GM19025 (cell line): Measurements from ENCODE around the gene UBE2G2.

ENCODE experiments used
- ATAC-seq: cut with Tn5 transposase; IDR thresholded peaks from one replicate; pipeline ENCODE4 v1.9.1; 2021; ENCODE audit warnings: mild to moderate bottlenecking, low read depth, moderate library complexity; ENCODE audit not compliant: unreplicated experiment

Gene UBE2G2

DNA sequence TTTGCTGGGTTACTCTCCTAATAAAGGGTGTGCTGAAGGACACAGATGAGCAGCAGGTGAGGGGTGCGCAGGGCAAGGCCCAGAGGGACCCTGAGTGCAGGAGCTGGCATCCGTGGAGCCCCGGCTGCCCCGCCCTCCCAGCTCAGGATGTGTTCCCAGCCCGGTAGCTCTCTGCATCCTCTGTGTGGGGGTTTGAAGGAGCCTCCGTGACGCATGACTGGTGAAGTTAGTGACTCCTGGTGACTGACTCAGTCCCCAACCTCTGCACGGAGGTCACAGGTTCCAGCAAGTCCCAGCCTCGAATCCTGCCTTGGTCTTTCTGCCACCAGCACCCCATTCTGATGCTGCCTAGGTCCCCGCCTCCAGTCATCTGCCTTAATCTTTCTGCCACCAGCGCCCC, 68.7 kb downstream of the UBE2G2 start:
- ATAC-seq, result no peak

- no peak for ATAC-seq
Measured at GRCh38 chr21:44732263-44732662, 69.4 kb downstream of the UBE2G2 start.

- ATAC-seq, result no peak
Measured at GRCh38 chr21:44730951-44731579, 70.6 kb downstream of the UBE2G2 start.

DNA sequence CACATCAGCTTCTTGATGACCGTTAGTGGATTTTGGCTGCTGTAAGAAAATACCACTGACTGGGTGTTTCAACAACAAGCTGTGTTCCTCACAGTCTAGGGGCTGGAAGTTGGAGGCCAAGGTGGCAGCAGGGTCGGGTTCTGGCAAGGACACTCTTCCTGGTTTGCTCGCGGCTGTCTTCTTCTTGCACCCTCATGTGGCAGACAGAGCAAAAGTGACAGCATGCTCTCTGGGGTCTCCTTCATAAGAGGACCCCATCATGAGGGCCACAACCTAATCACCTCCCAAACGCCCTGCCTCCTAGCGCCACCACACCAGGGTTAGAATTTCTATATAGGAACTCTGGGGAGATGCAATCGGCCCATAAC, 71.6 kb downstream of the UBE2G2 start:
- no peak for ATAC-seq

- ATAC-seq, result no peak
Measured at GRCh38 chr21:44729336-44730027, 72.1 kb downstream of the UBE2G2 start.

- no peak for ATAC-seq
Measured at GRCh38 chr21:44728716-44729115, 72.9 kb downstream of the UBE2G2 start.

- no peak for ATAC-seq
Measured at GRCh38 chr21:44727757-44728156, 73.9 kb downstream of the UBE2G2 start.

GRCh38 chr21:44727321-44727720, 74.3 kb downstream of the UBE2G2 start:
- ATAC-seq, result no peak

DNA sequence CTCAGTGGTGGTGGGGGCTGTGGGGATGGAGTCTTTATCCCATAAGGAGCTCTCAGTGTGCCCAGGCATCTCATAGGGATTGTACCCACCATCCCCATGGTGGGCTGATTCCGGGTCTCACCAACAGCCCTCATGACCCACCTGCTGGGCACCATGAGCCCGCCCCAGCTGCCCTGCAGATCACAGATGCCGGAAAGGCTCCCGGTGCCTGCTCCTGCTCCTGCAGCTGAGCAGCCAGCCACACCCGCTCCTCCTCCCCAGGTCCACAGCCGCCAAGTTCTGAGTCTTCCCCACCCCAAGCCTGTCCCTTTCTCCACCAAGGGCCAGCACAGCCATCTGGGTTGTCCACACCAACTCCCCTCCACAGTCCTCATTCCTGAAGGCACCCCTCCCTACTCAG, 74.8 kb downstream of the UBE2G2 start:
- ATAC-seq, result no peak

- no peak for ATAC-seq
Measured at GRCh38 chr21:44724926-44725325, 76.7 kb downstream of the UBE2G2 start.

GRCh38 chr21:44724196-44724595, 77.4 kb downstream of the UBE2G2 start:
- ATAC-seq, result no peak

DNA sequence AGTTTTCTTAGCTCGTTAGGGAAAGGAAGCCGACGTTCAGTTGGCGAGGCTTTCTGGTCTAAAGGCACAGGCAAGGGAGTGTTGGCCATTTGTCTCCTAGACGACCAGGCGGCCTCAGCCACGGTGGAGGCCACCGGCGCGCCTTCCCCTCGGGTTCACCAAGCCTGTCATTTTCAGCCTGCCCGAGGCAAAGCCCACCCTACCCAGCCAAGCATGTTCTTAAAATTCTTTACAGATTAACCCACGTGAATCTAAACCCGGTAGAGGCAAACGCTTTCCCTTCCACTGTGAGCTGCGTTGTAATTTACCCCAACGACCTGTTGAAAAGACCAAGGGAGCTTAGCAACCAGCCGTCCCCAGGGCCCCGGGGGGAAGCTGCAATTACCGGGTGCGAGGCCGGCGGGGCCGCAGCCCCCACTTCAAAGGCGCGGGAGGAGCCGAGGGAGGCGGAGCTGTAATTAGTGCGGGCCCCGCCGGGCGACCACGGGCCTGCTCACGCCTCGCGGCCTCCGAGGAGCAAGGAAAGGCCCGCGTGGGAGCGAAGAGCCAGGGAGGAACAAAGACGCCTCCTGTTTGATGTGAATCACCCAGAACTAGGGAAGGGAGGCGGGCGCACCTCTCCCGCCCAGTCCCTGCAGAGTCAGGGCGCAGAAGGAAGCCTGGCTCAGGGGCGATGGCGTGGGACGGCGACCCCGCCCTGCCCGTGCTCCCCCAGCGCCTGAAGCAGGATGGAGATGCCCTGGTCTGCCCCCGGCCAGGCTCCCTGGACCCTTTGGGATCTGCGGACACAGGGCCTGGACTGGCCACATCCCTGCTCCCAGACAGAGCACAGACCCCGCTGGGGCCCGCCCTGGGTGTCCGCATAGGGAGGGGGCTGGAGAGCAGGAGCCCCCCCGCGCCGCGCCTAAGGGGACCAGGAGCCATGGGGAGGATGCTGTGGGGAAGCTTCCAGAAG, 78.2 kb downstream of the UBE2G2 start:
- no peak for ATAC-seq

DNA sequence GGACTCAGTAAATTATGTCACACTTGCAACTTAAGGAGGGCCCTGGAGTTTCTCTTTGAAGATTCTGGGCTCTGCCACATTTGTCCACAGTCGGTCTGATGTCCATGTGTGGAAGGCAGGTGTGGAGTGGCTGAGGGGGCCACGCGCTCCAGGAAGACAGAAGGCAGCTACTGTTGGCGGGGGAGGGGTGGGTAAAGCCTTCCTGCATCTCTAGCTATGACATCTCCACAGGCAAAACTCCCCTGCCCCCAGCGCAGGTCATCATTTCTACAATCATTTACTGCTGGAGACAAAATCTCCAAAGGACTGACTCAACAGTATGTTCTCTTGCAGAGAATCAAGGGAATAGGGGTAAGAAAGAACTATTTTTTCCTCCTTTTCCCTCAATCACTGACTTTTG, 78.9 kb downstream of the UBE2G2 start:
- ATAC-seq, result no peak

- ATAC-seq, result no peak
Measured at GRCh38 chr21:44720170-44720569, 81.5 kb downstream of the UBE2G2 start.
